COLO668 (cell line): ENCODE data around the gene RPL5.

Experiments
- DNase-seq: peaks from one replicate; lab custom pipeline; 2025; ENCODE audit not compliant: unreplicated experiment; lab: John Stamatoyannopoulos, UW

RPL5 gene

DNA sequence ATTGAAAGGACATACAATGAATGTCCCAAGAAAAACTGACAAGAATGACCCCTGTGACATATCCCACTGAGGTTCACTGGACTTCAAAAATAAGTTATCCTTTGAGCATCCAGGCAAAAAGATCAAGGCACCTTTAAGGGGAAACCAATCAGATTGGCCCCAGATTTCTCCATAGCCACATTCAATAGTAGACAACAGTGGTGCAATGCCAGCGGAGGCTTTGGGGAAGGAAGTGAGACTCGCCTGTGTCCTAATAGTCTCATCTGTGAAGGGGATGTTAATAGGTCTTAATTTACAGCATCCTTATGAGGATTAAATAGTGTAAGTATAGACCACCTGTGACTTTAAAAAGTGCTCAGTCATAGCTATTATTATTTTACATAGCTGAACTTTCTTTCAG is 21.5 kb downstream of the RPL5 start:
- no peak for DNase-seq

GRCh38 chr1:92854101-92854785 is 22.4 kb downstream of the RPL5 start:
- no peak for DNase-seq

DNA sequence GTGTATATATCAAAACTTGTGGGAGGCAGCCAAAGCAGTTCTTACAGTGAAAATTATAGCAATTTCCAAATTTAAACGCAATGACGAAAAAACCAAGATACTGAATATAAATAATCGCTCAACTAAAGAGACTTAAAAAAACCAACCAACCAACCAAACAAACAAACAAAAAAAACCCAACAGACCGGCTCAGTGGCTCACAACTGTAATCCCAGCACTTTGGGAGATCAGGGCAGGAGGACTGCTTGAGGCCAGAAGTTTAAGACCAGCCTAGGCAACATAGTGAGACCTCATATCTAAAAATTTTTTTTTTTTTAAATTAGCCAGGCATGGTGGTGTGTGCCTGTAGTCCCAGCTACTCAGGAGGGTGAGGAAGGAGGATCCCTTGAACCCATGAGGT is 23.4 kb downstream of the RPL5 start:
- no peak for DNase-seq

DNA sequence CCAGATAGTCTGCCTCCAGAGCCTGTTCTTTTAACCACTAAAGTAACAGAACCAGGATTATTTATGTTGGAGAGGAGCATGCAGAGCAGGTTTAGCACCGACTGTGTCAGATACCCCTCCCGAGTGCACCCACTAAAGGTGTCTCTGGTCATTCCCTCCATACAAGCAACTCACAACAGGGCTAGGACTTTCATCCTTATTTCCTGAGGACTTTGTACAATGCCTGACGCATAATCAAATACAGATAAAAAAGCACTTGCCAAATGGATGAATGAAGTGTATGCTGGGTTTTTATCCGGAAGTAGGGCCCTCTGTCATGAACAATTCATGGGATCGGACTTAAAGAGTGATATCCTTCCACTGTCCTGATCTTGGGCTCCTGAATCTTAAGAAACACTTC is 26.0 kb downstream of the RPL5 start:
- no peak for DNase-seq

DNA sequence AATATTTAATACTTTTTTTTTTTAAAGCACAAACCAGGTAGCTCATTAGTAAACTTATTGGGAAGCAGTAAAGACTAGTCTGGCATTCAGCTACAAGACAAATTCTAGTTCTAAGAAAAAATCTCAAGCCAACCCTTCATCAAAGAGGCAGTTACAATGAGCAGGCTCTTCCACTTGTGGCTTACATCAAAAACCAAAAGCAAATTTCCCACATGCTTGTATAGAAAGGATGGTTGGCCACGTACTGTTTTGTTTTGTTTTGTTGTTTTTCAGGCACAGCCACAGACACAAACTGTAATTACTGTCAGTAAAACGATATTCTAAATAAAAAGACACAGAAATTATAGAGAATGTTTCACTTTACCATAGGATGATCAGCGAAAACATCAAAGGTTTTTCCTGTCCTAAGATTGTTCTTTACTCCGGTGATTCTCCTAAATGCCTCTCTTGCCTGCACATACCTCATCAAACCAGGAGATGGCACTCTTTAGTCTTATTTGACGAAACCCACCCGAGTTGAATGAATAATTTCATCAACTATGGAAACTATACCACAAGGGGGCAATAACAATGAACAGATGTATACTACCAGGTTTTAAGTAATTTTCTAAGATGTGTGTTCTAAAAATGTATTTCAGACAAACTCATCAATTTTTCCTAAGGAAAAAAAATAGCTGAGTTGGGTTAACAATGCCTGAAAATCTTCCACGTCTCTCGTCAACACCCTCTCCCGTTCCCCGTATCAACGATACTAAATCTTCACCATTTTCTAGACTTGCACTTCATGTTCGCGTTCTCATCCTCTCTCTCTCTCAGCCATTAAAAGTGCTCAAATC is 26.9 kb downstream of the RPL5 start:
- DNase-seq, result peak; percentile 64

DNA sequence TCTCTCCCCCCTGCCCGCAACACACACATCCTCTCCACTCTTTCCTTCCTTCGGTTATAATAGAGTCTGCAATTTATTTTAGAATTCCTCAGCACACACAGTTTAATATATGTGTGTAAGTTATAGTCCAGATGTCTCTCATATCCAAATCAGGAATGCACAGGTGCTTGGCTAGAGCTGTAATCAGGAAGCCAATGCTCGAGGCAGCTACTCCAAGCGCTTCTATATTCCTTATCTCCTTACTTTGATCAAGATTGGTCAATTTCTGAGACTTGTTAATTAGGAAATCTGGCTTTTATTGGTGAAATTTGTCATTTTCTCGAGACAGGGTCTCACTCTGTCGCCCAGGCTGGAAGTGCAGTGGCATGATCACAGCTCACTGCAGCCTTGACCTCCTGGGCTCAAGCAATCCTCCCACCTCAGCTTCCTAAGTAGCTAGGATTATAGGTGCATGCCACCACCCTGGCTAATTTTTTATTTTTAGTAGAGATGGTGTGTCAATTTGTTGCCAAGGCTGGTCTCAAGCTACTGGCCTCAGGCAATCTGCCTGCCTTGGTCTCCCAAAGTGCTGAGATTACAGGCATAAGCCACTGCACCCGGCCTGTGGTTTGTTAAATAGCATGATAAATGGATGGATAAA is 27.7 kb downstream of the RPL5 start:
- DNase-seq, result no peak

DNA sequence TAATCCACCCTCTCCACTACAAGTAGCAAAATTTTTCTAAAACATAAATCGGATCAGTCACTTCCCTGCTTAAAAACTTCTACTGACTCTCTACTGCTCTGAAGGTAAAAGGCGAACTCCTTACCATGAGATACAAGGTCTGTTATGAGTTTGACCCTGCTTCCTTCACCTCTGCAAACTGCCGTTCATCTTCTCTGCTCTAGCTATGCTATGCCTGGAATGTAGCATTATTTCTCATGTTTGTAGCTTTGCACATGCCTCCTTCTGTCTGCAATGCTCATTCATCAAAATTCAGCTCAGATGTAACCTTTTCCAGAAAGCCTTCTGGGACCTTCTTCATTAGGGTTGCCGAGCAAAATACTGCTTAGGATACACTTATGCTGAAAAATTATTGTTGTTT is 30.8 kb downstream of the RPL5 start:
- no peak for DNase-seq

DNA sequence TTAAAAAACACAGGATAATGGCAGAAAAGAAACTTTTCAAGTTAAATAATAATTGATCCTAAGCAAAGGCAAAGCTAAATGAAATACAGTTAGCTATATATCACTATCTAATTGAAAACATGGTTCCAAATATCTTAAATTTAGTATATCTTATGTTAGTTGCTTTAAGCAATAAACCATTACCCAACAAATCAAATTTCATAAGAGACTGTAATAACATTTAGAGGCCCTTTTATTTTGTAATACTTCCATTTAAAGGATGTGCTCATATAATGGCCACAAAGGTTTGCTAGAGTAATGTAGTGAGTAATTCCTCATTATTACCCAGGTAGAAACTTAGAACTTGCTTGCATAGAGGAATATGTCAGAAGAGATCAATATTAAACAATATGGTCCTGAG is 32.3 kb downstream of the RPL5 start:
- no peak for DNase-seq

- DNase-seq, result no peak
These were observed 38.8 kb downstream of the RPL5 start for GRCh38 chr1:92870591-92870990.

GRCh38 chr1:92872719-92873118 is 40.9 kb downstream of the RPL5 start:
- no peak for DNase-seq

DNA sequence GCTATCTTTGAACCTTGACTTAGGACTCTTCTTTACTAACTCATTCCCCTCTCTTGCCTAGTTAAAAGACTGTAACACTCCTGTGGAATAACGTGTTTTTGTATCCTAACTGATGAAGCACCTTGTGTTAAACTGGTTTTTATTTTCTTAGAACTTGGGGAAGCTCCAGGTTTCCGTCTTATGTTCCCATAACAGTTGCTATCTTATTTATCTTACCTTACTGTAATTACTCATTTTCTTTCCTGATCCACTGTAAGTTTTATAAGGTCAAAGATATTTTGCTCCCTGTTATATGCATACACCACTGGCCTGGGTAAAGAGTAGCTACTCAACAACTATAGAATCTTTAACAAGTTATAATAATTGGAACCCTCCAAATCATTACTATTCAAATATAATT is 43.1 kb downstream of the RPL5 start:
- DNase-seq, result no peak

- DNase-seq, result no peak
These were observed 44.5 kb downstream of the RPL5 start for GRCh38 chr1:92876351-92876750.

DNA sequence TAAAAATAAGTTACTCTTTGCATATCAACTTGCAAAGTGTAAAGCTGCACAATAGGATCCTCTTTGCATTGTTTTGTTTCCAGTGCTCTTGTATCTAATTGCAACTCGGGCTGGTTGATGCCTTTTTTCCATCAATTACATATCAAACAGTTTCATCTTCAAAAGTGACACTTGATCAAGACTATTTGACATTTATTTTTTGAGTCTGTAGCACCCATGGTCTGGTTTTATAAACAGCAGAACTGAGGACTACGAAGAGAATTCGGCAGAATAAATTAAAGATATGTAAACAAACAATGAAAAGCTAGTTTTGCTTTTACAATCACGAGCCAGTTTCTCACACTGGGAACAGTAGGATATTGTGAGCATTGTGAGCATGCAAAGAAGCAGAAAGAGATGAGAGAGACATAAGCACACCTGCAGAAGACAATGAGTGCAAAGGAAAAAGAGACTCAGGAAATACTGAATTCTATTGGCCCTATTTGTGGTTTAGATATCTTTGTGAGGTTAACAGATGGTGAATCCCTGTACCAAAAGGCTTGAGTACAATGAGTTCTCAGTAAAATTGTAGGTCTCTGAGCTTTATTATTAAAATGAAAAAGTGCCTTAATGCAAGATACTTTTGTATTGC is 45.4 kb downstream of the RPL5 start:
- no peak for DNase-seq

DNA sequence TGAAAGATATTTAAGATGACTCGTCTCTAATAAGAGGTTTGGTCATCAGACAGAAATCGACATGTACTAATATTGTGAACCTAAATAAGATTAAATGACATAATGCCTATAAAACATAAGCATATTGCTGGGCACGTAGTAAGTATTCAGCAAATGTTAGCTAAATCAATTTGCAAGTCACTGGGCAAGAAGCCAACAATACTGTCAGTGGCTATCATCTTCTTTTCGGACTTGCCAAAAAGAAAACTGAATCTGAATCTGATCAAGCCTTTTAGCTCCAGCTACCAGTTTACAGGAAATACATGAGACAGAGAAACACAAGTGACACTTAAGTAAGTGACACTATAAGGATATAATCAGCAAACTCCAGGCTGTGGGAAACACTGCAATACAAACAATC is 46.0 kb downstream of the RPL5 start:
- peak; percentile 25 for DNase-seq

- DNase-seq, result no peak
These were observed 47.6 kb downstream of the RPL5 start for GRCh38 chr1:92879316-92879968.

- DNase-seq, result no peak
These were observed 49.6 kb downstream of the RPL5 start for GRCh38 chr1:92881391-92881790.

GRCh38 chr1:92882819-92883218 is 51.0 kb downstream of the RPL5 start:
- DNase-seq, result no peak

- no peak for DNase-seq
These were observed 51.5 kb downstream of the RPL5 start for GRCh38 chr1:92883297-92883696.

DNA sequence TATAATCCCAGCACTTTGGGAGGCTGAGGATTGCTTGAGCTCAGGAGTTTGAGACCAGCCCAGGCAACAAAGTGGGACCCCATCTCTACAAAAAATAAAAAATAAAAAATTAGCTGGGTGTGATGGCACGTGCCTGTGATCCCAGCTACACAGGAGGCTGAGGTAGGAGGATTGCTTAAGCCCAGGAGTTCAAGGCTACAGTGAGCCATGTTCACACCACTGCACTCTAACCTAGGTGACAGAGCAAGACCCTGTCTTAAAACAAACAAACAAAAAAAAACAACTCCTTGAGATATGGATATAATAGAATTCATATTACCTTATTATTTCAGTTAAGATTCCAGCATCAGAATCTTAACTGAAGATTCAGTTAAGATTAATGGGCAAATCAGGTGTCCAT is 52.4 kb downstream of the RPL5 start:
- no peak for DNase-seq

GRCh38 chr1:92886886-92887419 is 55.1 kb downstream of the RPL5 start:
- peak; percentile 86 for DNase-seq

- DNase-seq, result no peak
These were observed 55.6 kb downstream of the RPL5 start for GRCh38 chr1:92887465-92887864.
